HG02938 (cell line): ENCODE measurements around the gene C1QC.
"Not testable (repeated sequence)": the region's sequence is repeated elsewhere in the genome, so short reads cannot be mapped to it uniquely, and the experiment has no call there.

ENCODE experiments used
- ATAC-seq: cut with Tn5 transposase; IDR thresholded peaks from one replicate; pipeline ENCODE4 v1.9.1; 2021; ENCODE audit warnings: mild to moderate bottlenecking, moderate library complexity; ENCODE audit not compliant: unreplicated experiment

The C1QC gene

GRCh38 chr1:22646384-22646783 is 3.0 kb downstream of the C1QC start:
- no peak for ATAC-seq

GRCh38 chr1:22650089-22650693 is 6.8 kb downstream of the C1QC start:
- ATAC-seq = no peak

GRCh38 chr1:22651941-22652856 is 8.8 kb downstream of the C1QC start:
- ATAC-seq = no peak

- no peak for ATAC-seq
Measured at GRCh38 chr1:22652881-22653316, 9.5 kb downstream of the C1QC start, which contains the start of gene C1QB. C1QB (plus strand) TSS chr1:22653236; CDS start chr1:22659463, 6,227 bp downstream.

GRCh38 chr1:22654692-22655091 is 11.3 kb downstream of the C1QC start:
- no peak for ATAC-seq

- no peak for ATAC-seq
Measured at GRCh38 chr1:22658385-22659163, 15.1 kb downstream of the C1QC start.

GRCh38 chr1:22660716-22661241 is 17.3 kb downstream of the C1QC start:
- no peak for ATAC-seq

- no peak for ATAC-seq
Measured at GRCh38 chr1:22661880-22662279, 18.4 kb downstream of the C1QC start.

- no peak for ATAC-seq
Measured at GRCh38 chr1:22662318-22662717, 18.9 kb downstream of the C1QC start.

GRCh38 chr1:22662986-22663408 is 19.6 kb downstream of the C1QC start:
- ATAC-seq = no peak

GRCh38 chr1:22665752-22666151 is 22.3 kb downstream of the C1QC start:
- ATAC-seq = no peak

- ATAC-seq = no peak
Measured at GRCh38 chr1:22666412-22666811, 23.0 kb downstream of the C1QC start.

- ATAC-seq = not testable (repeated sequence)
Measured at GRCh38 chr1:22668840-22669239, 25.4 kb downstream of the C1QC start.

GRCh38 chr1:22670352-22670975 is 27.0 kb downstream of the C1QC start:
- no peak for ATAC-seq

- no peak for ATAC-seq
Measured at GRCh38 chr1:22671999-22672398, 28.6 kb downstream of the C1QC start.

- no peak for ATAC-seq
Measured at GRCh38 chr1:22673486-22674409, 30.3 kb downstream of the C1QC start.

- no peak for ATAC-seq
Measured at GRCh38 chr1:22674410-22674749, 30.9 kb downstream of the C1QC start.

- not testable (repeated sequence) for ATAC-seq
Measured at GRCh38 chr1:22676151-22676550, 32.7 kb downstream of the C1QC start.

GRCh38 chr1:22676916-22677583 is 33.6 kb downstream of the C1QC start:
- no peak for ATAC-seq
